ENCODE data around the gene SETD3.

GRCh38 chr14:99419905-99420304 is 60.8 kb downstream of the SETD3 start:
- TF ChIP-seq, protein P1, sequence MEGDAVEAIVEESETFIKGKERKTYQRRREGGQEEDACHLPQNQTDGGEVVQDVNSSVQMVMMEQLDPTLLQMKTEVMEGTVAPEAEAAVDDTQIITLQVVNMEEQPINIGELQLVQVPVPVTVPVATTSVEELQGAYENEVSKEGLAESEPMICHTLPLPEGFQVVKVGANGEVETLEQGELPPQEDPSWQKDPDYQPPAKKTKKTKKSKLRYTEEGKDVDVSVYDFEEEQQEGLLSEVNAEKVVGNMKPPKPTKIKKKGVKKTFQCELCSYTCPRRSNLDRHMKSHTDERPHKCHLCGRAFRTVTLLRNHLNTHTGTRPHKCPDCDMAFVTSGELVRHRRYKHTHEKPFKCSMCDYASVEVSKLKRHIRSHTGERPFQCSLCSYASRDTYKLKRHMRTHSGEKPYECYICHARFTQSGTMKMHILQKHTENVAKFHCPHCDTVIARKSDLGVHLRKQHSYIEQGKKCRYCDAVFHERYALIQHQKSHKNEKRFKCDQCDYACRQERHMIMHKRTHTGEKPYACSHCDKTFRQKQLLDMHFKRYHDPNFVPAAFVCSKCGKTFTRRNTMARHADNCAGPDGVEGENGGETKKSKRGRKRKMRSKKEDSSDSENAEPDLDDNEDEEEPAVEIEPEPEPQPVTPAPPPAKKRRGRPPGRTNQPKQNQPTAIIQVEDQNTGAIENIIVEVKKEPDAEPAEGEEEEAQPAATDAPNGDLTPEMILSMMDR (IDR thresholded peaks at IDR 0.05; ENCODE audit: control extremely low read depth in 1 of 3, insufficient read depth in 1 of 3, low read depth in 1 of 3, low read length in 3 of 3) = no peak
- no peak for TF ChIP-seq CEBPB (IDR thresholded peaks at IDR 0.05; ENCODE audit: low read depth, low read length)

Measured in H1 (cell line).